HG03439 (cell line): Measurements from ENCODE around the gene GRK7.
A peak's percentile ranks its signal among the peaks of the same experiment; 100 is the strongest.
"Not testable (repeated sequence)": the region's sequence is repeated elsewhere in the genome, so short reads cannot be mapped to it uniquely, and the experiment has no call there.

ENCODE experiments used
- ATAC-seq: cut with Tn5 transposase; IDR thresholded peaks from one replicate; pipeline ENCODE4 v1.9.1; 2021; ENCODE audit warnings: mild to moderate bottlenecking, moderate library complexity; ENCODE audit not compliant: unreplicated experiment

Gene GRK7

DNA sequence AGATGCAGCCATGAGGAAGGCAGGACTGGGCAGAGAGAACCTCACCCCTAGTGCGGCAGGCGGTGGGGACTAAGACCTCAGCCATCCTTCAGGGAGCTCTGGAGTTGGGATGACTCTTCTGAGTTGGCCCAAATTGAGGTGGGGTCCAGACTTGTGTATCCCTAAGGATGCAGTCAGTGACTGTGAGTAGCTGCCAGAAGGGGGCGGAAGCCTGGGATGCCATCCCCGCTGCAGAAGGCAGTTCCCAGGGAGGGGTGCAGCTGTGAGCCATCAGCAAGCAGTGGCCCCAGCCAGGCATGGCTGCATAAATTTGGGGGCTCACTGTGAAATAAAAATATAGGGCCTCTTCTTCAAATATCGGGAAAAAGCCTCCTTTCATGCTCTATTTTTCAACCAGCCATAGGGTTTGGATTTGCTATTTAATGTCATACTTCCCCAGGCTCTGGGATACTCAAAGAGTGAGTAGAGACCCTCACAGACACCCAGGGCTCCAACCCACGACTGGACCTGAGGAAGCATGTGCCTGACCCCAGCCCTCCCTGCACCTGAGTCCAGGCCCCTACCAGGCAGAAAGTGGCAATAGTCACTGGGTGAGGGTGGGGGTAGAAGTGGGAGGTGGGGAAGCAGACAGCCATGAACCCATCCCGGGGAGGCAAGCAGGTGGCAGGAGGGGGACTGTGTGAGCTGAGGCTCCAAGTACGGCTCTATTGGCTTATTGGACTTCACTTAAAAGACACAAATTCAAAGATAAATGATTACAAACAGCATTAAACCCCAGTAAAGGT lies 30.5 kb downstream of the GRK7 start:
- ATAC-seq: no peak

- ATAC-seq: no peak
Measured at GRCh38 chr3:141795276-141795675, 32.1 kb downstream of the GRK7 start.

DNA sequence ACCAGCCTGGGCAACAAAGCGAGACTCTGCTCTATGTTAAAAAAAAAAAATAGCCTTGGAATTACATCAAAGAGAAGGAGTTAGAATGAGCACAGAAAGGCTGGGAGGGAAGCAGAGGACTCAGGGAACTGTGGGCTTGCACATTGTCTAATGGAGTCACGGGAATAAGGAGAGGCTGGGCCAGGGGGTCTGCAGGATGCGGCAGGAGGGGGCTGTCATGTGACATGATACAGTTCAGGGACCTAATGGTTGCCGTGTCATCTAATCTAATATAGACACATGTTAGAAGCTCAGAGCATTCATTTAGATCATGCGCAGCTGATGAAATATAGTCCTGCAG lies 32.5 kb downstream of the GRK7 start:
- ATAC-seq: no peak

GRCh38 chr3:141796081-141796888 lies 33.1 kb downstream of the GRK7 start:
- peak; percentile 93 for ATAC-seq

- no peak for ATAC-seq
Measured at GRCh38 chr3:141796889-141797781, 33.9 kb downstream of the GRK7 start.

GRCh38 chr3:141797819-141798447 lies 34.7 kb downstream of the GRK7 start:
- ATAC-seq: no peak

DNA sequence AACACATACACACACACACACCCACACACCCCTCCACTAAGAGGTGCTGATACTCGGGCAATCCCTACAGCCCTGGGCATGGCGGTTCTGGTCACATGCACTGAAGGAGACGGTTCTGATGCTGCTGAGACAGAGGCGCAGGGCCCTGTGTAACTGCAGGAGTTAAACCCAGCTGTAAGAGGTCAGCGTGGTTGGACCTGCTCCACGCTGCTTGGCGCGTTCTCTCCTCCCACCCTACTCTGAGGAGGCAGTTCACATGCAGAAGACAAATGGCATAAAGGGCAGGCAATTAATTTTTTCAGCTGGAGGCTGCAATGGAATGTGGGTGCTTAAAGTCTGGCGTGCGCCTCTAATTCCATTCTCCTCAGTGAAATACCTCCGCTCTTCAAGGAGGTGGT lies 35.2 kb downstream of the GRK7 start:
- no peak for ATAC-seq

DNA sequence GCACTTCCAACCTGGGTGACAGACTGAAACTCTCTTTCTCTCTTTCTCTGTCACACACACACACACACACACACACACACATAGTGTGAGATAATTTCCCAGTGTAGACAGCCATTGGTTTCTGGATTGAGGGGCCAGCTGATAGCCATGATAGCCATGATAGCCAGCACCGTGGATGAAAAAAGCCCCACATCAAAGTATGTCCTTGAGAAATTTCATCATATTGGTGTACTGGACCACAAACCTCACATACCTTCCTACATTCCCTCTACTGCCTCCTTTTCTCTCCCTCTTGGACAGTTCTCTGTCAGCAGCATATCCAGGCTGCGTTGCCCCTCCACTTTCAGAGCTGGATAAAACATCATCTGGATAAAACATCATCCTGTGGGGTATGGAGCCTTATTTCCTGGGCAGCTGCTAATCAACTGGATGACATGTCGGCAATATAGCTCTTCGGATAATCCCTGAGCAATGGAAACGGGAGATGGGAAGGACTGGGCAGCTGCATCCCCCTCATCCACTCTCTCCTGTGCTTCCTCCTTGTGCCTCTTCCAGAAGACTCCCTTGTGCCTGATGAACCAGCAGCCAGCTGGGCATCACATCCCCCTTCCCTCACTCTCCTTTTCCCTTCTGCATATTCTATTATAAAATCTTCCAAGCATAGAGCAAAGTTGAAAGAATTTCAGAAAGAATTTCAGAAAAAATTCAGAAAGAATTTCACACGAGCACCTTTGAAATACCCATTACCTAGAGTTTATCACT lies 39.3 kb downstream of the GRK7 start:
- no peak for ATAC-seq

DNA sequence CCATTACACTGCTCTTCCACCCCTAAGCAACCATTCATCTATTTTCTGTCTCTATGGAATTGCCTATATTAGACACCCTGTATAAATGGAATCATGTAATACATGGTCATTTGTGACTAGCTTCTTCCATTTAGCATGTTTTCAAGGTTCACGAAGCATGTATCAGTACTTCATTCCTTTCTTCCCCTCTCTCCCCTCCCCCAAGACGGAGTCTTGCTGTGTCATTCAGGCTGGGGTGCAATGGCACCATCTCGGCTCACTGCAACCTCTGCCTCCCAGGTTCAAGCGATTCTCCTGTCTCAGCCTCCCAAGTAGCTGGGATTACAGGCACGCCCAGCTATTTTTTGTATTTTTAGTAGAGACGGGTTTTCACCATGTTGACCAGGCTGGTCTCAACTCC lies 40.3 kb downstream of the GRK7 start:
- not testable (repeated sequence) for ATAC-seq

- ATAC-seq: no peak
Measured at GRCh38 chr3:141804447-141804777, 41.2 kb downstream of the GRK7 start.

DNA sequence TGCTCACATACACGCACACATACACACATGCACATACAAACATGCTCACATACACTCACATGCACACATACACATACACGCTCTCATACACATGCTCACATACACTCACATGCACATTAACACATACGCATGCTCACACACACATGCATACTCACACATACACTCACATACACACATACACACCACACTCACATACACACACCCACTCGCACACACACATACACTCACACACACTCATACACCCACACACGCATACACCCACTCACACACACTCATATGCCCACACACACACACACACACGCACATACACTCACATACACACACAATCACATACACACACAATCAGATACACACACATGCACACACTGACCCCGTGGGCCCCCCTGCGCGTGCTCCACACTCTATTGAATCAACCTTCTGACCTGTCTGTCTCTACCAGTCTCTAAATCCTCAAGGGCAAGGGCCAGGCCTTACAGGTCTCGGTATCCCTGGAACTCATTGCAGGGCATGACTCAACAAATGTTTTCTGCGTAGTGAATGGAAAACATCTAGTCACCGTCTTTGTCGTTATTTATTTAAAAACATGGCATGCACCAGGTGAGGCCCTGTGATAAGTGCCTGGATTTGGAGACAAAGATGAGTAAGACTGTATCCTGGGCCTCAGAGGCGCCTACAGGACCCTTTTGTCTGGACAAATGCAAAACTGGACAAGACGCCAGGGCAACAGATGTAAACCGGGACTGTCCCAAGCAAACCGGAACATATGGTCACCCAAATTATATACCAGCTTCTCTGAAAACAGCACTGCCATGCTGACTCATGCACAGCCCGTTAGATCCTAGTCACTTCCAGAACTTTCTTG lies 41.8 kb downstream of the GRK7 start:
- no peak for ATAC-seq

- ATAC-seq: no peak
Measured at GRCh38 chr3:141807277-141808033, 44.2 kb downstream of the GRK7 start.

DNA sequence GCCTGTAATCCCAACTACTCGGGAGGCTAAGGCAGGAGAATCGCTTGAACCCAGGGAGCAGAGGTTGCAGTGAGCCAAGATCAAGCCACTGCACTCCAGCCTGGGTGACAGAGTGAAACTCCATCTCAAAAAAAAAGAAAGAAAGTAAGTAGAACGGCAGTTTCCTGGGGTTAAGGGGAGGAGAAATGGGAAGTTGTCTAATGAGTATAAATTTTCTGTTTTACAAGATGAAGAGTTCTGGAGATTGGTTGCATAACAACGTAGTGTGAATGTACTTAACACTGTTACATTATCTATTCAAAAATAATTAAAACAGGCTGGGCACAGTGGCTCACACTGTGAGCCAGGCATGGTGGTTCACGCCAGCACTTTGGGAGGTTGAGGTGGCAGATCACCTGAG lies 45.4 kb downstream of the GRK7 start:
- no peak for ATAC-seq

DNA sequence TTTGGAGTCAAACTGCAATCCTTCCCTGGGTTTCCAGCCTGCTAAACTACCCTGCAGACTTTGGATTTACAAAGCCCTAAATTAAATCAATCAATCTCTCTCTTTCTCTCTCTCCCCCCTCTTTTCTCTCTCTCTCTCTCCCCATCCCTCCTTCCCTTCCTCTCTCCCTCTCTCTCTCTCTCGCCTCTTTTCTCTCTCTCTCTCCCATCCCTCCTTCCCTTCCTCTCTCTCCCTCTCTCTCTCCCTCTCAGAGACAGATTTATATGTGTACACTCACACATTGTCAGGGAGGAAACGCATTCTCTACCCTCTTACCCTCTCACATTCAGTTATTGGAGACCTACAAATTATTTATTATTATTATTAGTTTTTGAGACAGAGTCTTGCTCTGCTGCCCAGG lies 47.0 kb downstream of the GRK7 start:
- no peak for ATAC-seq

DNA sequence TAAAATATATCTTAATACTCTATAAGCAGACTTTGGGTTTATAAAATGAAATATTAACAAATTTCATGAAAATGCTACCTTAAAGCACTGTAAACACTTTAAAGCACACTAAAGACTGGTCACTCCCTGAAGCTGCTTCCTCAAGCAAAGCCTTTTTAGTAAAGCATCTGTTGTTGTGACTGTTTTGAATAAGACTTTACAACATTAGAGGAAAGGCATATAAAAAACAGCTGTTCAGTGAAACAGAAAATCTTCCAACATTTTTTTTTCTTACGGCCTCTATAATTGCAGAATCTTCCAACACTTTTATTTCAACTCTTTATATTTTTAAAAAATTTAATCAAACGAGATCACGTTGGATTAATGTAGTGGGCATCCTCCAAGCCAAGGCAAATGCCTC lies 48.1 kb downstream of the GRK7 start:
- ATAC-seq: no peak

- no peak for ATAC-seq
Measured at GRCh38 chr3:141812084-141812483, 48.9 kb downstream of the GRK7 start.

- ATAC-seq: no peak
Measured at GRCh38 chr3:141812586-141812985, 49.4 kb downstream of the GRK7 start.
